Sigmoid colon (tissue), 7 donors: ENCODE data around the gene FUCA1. TPM values are rescaled to one million over a fixed set of nuclear protein-coding genes. Genes with fewer than 3 reads are reported as not detected.
A peak's percentile ranks its signal among the peaks of the same experiment; 100 is the strongest.

Experiments
- DNase-seq: peaks from one replicate; pipeline ENCODE4 v3.0.0-alpha.2; 2019
- H3K27ac ChIP-seq, 4 donors: fragments of 200-600 bp; sonication (generic); one replicate each; pipeline ENCODE4 v1.5.1; 2016 to 2019; ENCODE audit warnings: mild to moderate bottlenecking in 1 of 4
- H3K27me3 ChIP-seq, 3 donors: fragments of 200-600 bp; sonication (generic); one replicate each; pipeline ENCODE4 v1.5.1; 2019; ENCODE audit warnings: mild to moderate bottlenecking in 1 of 3
- H3K36me3 ChIP-seq, 4 donors: fragments of 200-600 bp; sonication (generic); one replicate each; pipeline ENCODE4 v1.5.1; 2016 to 2019
- H3K4me1 ChIP-seq, 4 donors: fragments of 200-600 bp; sonication (generic); one replicate each; pipeline ENCODE4 v1.5.1; 2017 to 2019
- H3K4me3 ChIP-seq, 4 donors: fragments of 200-600 bp; sonication (generic); one replicate each; pipeline ENCODE4 v1.5.1; 2017 to 2019; ENCODE audit warnings: mild to moderate bottlenecking in 2 of 4, moderate library complexity in 1 of 4
- H3K9me3 ChIP-seq, 4 donors: fragments of 200-600 bp in 3 of 4; sonication (generic) in 3 of 4; one replicate each; pipeline versions ENCODE4 v1.5.1 to v1.6.1; 2013 to 2019
- CTCF ChIP-seq, 4 experiments: fragments of 450-650 bp in 3 of 4; fragments of 200-600 bp in 1 of 4; IDR thresholded peaks; one replicate each; pipeline ENCODE4 v1.5.1; 2016 to 2019; ENCODE audit warnings: antibody characterized with exemption in 4 of 4, mild to moderate bottlenecking in 3 of 4, moderate library complexity in 2 of 4
- EP300 ChIP-seq, 4 donors: sonication (generic); formaldehyde crosslinking; IDR thresholded peaks; one replicate each; pipeline ENCODE4 v1.6.1; 2017; ENCODE audit warnings: antibody characterized with exemption in 4 of 4
- POLR2A ChIP-seq, 2 donors: fragments of 450-650 bp; IDR thresholded peaks; one replicate each; pipeline ENCODE4 v1.6.1; 2016; ENCODE audit warnings: antibody characterized with exemption in 2 of 2, mild to moderate bottlenecking in 2 of 2, moderate library complexity in 2 of 2
- POLR2AphosphoS5 ChIP-seq, 4 donors: sonication (generic); formaldehyde crosslinking; IDR thresholded peaks; one replicate each; pipeline ENCODE4 v1.6.1; 2017; ENCODE audit warnings: antibody characterized with exemption in 4 of 4
- WGBS, 2 donors: extraction: QIAGEN DNeasy Blood & Tissue Kit; methylation state at CpG; one replicate each; pipeline ENCODE4 v1.1.7; 2013; 5-methylcytosine and 5-hydroxymethylcytosine counted together
- intact Hi-C: fragments of 100-400 bp; cut with DNase I; formaldehyde crosslinking; loops from one replicate; pipeline ENCODE4 v1.15.1; 2023
- polyA plus RNA-seq, 3 donors: library from polyadenylated mRNA; stranded (reverse); fragments of 200-250 nt; gene quantifications; one replicate each; pipeline ENCODE4 v1.2.3, GENCODE V29; 2013
- total RNA-seq, 4 donors: library from RNA; depleted of rRNA; stranded (reverse); fragments of >200 nt; gene quantifications; one replicate each; pipeline ENCODE4 v1.1.0, GENCODE V29; 2016
- donor health status: healthy with polysubstance abuse.
- donor health status: Bipolar disorder and iron deficiency.
- donor health status: healthy.

Gene FUCA1
- total and polyA plus RNA-seq, 7 donors: 14.1 to 260 (median 28.9) TPM

GRCh38 chr1:23801338-23801748 is 66.7 kb downstream of the FUCA1 start:
- intact Hi-C loops: loop anchor here (2.0 to 10.0 kb wide), 3 partner anchors 21 to 156 kb away; partner anchors contain the start of genes FUCA1 and PNRC2
- H3K4me1 ChIP-seq: peaks cover 0 to 28% (median 20%) of the 10 kb centered on the region in 4 donors
- DNase-seq: no peak
- H3K4me3 ChIP-seq: peak overlapping the region; percentile 69 to 93 (median 76)
- H3K27me3 ChIP-seq: no peaks in the 10 kb centered on the region
- peaks cover 0 to 9% (median 3%) of the 10 kb centered on the region in 4 donors for H3K36me3 ChIP-seq
- H3K27ac ChIP-seq: peak overlapping the region; percentile 86 to 94 (median 90)
- no peaks in the 10 kb centered on the region for H3K9me3 ChIP-seq
- TF ChIP-seq POLR2AphosphoS5 (IDR thresholded peaks at IDR 0.05) (no peak), EP300 (IDR thresholded peaks at IDR 0.05) (no peak), POLR2A (IDR thresholded peaks at IDR 0.05) (no peak), CTCF (IDR thresholded peaks at IDR 0.05) (no peak)
- 9 to 33% methylated on average over 19 of the region's 19 CpGs for WGBS, 2 donors

DNA sequence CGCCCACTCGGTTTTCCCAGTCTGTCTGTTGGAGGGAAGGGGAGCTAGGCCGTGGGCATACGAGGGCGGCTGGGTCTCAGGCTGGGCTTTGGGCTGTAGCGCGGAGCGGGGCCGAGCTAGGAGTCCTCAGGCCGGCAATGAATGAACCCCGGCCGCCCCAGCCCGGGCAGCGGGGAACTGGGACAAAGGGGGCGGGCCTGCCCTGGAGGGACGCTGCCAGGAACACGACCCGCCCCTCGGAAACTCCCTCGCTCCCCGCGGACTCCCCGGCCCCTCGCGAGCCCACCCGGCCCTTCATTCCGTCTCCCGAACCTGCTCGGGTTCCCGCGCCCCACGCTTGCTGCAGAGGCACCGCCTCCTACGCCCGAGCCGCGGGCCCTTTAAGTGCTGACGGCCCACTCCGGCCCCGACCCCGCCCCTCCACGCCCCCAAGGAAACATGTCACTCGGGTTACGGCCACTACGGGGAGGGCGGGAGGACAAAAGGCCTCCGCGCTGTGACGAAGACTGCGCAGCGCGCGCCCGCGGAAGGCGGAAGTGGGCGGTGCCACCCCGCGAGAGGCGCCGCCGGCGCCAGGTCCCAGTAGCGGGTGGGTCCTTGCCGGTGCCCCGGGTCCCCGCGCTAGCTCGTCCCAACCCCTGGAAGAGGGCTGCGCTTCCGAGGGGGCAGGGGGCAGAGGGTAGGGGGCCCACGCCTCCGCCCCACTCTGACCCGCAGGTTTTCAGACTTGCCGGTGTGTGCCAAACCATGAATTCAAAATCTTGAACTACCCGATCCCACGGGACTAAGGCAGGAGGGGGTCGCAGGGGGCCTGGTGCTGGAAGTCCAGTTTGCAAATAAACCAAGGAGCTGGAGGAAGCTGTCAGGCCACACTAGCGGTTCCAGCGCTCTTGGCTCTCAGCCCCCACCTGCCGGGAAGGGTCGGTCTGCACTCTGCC is 67.4 kb downstream of the FUCA1 start, which contains the start of gene GALE:
Gene GALE (minus strand): TSS at position 355 of the 938 bp plus-strand sequence. CDS start 1,747 bp downstream, outside the sequence.
- peaks cover 0 to 28% (median 20%) of the 10 kb centered on the region in 4 donors for H3K4me1 ChIP-seq
- no peaks in the 10 kb centered on the region for H3K27me3 ChIP-seq
- intact Hi-C loops: loop anchor here (2.0 to 10.0 kb wide), 3 partner anchors 22 to 157 kb away; partner anchors contain the start of genes FUCA1 and PNRC2
- H3K9me3 ChIP-seq: no peaks in the 10 kb centered on the region
- TF ChIP-seq POLR2AphosphoS5 (IDR thresholded peaks at IDR 0.05) (peak; percentile 83 to 95 (median 94)), EP300 (IDR thresholded peaks at IDR 0.05) (peak in 1 of 4 donors; percentile 70), CTCF (IDR thresholded peaks at IDR 0.05) (no peak), POLR2A (IDR thresholded peaks at IDR 0.05) (peak; percentile 62 to 79)
- peak; percentile 98 for DNase-seq
- H3K36me3 ChIP-seq: peaks cover 0 to 14% (median 3%) of the 10 kb centered on the region in 4 donors
- peak within 1 kb of the TSS; percentile 86 to 94 (median 90) for H3K27ac ChIP-seq
- WGBS, 2 donors: 1% methylated on average over 82 of the region's 82 CpGs
- H3K4me3 ChIP-seq: peak within 1 kb of the TSS; percentile 69 to 93 (median 76)

DNA sequence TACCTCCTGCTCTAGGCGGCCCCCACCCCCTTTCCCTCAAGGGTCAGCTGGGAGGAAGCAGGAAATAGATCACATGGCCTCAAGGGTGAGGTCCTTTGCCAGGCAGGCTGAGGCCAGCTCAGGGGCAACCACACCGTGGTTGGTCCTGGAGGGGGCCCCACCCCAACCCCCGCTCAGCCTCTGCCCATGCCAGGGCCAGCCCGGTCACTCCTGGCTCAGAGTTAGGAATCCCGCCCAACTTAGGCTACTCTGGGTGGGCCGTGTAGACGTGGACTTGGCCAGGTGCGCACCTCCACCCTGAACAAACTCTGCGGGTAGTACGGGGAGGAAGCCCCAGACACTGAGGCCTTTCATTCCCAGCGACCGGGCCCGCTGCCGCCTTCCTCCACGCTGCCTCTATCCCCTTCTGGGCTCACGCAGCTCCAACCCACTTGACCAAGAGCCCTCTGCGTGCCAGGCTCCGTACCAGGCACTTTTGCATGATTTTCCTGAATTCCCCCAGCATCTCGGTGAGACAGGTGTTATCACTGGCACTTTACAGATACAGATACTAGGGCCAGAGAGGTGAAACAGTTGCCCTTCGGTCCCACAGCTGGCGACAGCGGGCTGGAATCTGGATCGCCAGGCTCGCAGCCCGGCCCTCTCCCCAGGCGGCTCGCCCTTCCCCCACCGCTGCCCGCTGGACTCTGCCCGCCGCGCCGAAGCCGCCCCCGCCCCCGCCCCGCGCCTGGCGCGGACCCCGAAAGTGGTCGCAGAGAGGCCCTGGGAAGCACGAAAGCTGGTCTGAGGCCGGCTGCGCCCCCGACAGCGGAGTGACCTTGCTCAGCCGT is 68.3 kb downstream of the FUCA1 start:
- no peak for DNase-seq
- Histone ChIP-seq H3K9me3 (no peaks in the 10 kb centered on the region), H3K4me3 (peak overlapping the region; percentile 69 to 93 (median 76)), H3K36me3 (peaks cover 0 to 20% (median 3%) of the 10 kb centered on the region in 4 donors), H3K27ac (peak overlapping the region; percentile 86 to 94 (median 90)), H3K27me3 (no peaks in the 10 kb centered on the region), H3K4me1 (peaks cover 0 to 28% (median 20%) of the 10 kb centered on the region in 4 donors)
- TF ChIP-seq CTCF (IDR thresholded peaks at IDR 0.05) (no peak), POLR2A (IDR thresholded peaks at IDR 0.05) (peak in 1 of 2 donors; percentile 68), POLR2AphosphoS5 (IDR thresholded peaks at IDR 0.05) (peak in 3 of 4 donors; percentile 43 to 74 (median 44))
- intact Hi-C loops: loop anchor here (2.0 to 10.0 kb wide), 3 partner anchors 23 to 158 kb away; partner anchors contain the start of genes FUCA1 and PNRC2
- WGBS, 2 donors: 1 to 3% methylated on average over 48 of the region's 48 CpGs

GRCh38 chr1:23799255-23799569 is 68.9 kb downstream of the FUCA1 start:
- no peak for DNase-seq
- 43 to 67% methylated on average over 7 of the region's 7 CpGs for WGBS, 2 donors
- Histone ChIP-seq H3K27ac (peak overlapping the region in 3 of 4 donors; percentile 86 to 93 (median 88)), H3K9me3 (no peaks in the 10 kb centered on the region), H3K4me3 (peak overlapping the region in 3 of 4 donors; percentile 69 to 93 (median 83)), H3K4me1 (peaks cover 0 to 28% (median 20%) of the 10 kb centered on the region in 4 donors), H3K36me3 (peaks cover 0 to 22% (median 7%) of the 10 kb centered on the region in 4 donors), H3K27me3 (no peaks in the 10 kb centered on the region)
- intact Hi-C loops: no loop called here
- TF ChIP-seq POLR2AphosphoS5 (IDR thresholded peaks at IDR 0.05) (no peak), CTCF (IDR thresholded peaks at IDR 0.05) (no peak), EP300 (IDR thresholded peaks at IDR 0.05) (no peak), POLR2A (IDR thresholded peaks at IDR 0.05) (no peak)
